GM12873 (cell line): ENCODE data around the gene PDS5B.

Experiments
- CTCF ChIP-seq: IDR thresholded peaks from 2 replicates; pipeline ENCODE4 v1.5.1; 2012; ENCODE audit warnings: low read depth, mild to moderate bottlenecking, moderate library complexity, low read length, control low read depth; ENCODE audit not compliant: insufficient read depth; ENCODE audit errors: missing control alignments

Gene PDS5B

GRCh38 chr13:32622827-32623226, 36.6 kb downstream of the PDS5B start:
- TF ChIP-seq CTCF: no peak

GRCh38 chr13:32624441-32624840, 38.2 kb downstream of the PDS5B start:
- no peak for TF ChIP-seq CTCF

GRCh38 chr13:32627793-32628192, 41.5 kb downstream of the PDS5B start:
- no peak for TF ChIP-seq CTCF

- no peak for TF ChIP-seq CTCF
Observed at GRCh38 chr13:32629313-32629712, 43.1 kb downstream of the PDS5B start.

- no peak for TF ChIP-seq CTCF
Observed at GRCh38 chr13:32629866-32630265, 43.6 kb downstream of the PDS5B start.

GRCh38 chr13:32632343-32632909, 46.2 kb downstream of the PDS5B start:
- no peak for TF ChIP-seq CTCF

GRCh38 chr13:32636711-32637110, 50.5 kb downstream of the PDS5B start:
- no peak for TF ChIP-seq CTCF
